MM.1S (cell line): ENCODE data around the gene CFAP74.

Source experiments
- CTCF ChIP-seq: fragments of 300-600 bp; sonication (generic); IDR thresholded peaks from 2 replicates; pipeline ENCODE4 v1.5.1; 2016; ENCODE audit warnings: antibody characterized with exemption, low read length, mixed read lengths
- EZH2 ChIP-seq: fragments of 300-600 bp; sonication (generic); optimal IDR thresholded peaks from 2 replicates; pipeline ENCODE3; 2017; ENCODE audit warnings: low read depth, mild to moderate bottlenecking, antibody characterized with exemption, low read length, mixed read lengths

- TF ChIP-seq EZH2 (no peak), CTCF (no peak)
Measured at GRCh38 chr1:1877865-1878436, 125.6 kb downstream of the CFAP74 start.
